Measurements from ENCODE around the gene DKK3.

DNA sequence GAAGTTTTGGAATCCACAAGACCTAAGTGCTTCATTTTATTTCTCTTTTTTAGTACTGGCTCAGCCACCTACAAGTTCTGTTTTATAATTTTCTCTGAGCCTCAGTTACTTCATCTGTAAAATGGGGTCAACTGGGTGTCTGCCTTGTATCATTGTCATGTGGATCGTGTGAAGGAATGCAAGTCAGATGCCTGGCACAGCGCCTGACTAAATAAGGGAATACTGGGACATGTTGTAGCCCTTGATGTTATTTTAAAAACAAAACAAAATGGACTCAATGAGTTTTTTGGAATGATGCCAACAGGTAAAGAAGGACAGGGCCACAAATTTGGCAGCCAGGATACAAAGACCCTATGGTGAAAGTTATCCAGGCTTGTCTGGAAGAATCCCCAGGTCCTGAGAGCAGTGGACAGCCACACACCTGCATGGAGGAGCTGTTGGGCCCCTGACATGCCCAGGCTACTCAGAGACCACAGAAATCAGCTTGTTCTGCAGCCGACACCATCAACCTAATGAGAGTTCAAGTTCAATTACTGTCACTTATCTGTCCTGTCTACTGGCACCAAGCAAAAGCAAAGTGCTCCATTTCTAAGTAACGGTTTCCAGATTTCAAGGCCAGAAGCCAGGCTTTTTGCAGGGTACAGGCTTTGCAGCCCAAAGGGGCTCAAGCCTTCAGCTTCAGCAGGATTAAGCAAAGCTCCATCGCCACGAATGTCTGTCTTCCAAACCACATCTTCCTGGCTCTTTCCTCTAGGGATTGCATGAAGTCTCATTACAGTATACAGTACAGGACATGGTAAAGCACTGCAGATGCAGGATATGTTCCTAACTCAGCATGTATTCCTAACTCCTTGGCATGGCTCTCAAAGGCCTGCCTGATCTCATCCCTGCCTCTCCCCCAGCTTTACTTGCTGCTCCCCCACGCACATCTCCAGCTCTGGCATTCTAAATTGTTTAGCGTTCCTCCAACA is 18.4 kb downstream of the DKK3 start:
- TF ChIP-seq, protein P1, sequence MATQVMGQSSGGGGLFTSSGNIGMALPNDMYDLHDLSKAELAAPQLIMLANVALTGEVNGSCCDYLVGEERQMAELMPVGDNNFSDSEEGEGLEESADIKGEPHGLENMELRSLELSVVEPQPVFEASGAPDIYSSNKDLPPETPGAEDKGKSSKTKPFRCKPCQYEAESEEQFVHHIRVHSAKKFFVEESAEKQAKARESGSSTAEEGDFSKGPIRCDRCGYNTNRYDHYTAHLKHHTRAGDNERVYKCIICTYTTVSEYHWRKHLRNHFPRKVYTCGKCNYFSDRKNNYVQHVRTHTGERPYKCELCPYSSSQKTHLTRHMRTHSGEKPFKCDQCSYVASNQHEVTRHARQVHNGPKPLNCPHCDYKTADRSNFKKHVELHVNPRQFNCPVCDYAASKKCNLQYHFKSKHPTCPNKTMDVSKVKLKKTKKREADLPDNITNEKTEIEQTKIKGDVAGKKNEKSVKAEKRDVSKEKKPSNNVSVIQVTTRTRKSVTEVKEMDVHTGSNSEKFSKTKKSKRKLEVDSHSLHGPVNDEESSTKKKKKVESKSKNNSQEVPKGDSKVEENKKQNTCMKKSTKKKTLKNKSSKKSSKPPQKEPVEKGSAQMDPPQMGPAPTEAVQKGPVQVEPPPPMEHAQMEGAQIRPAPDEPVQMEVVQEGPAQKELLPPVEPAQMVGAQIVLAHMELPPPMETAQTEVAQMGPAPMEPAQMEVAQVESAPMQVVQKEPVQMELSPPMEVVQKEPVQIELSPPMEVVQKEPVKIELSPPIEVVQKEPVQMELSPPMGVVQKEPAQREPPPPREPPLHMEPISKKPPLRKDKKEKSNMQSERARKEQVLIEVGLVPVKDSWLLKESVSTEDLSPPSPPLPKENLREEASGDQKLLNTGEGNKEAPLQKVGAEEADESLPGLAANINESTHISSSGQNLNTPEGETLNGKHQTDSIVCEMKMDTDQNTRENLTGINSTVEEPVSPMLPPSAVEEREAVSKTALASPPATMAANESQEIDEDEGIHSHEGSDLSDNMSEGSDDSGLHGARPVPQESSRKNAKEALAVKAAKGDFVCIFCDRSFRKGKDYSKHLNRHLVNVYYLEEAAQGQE (IDR thresholded peaks at IDR 0.05): no peak
- TF ChIP-seq POLR2A (IDR thresholded peaks at IDR 0.05; ENCODE audit: low read length): no peak

Data from A549 (cell line).